Measurements from ENCODE around the gene ABTB1.

The ABTB1 gene

GRCh38 chr3:127658234-127658633 is 14.5 kb upstream of the ABTB1 start:
- no peak overlapping the region for H3K4me3 ChIP-seq (replicated peaks; ENCODE audit: low read depth, low read length)
- no peak for TF ChIP-seq CTCF (IDR thresholded peaks at IDR 0.05; ENCODE audit: low read length, missing control alignments)
- DNase-seq (ENCODE audit: low read depth): no peak

- H3K4me3 ChIP-seq (replicated peaks; ENCODE audit: low read depth, low read length): no peak overlapping the region
- DNase-seq (ENCODE audit: low read depth): no peak
- TF ChIP-seq CTCF (IDR thresholded peaks at IDR 0.05; ENCODE audit: low read length, missing control alignments): no peak
These were observed 12.0 kb upstream of the ABTB1 start for GRCh38 chr3:127660621-127661251.

- DNase-seq (ENCODE audit: low read depth): no peak
- no peak for TF ChIP-seq CTCF (IDR thresholded peaks at IDR 0.05; ENCODE audit: low read length, missing control alignments)
- no peak overlapping the region for H3K4me3 ChIP-seq (replicated peaks; ENCODE audit: low read depth, low read length)
These were observed 11.2 kb upstream of the ABTB1 start for GRCh38 chr3:127661600-127661999.

GRCh38 chr3:127662001-127662469 is 10.7 kb upstream of the ABTB1 start:
- no peak for DNase-seq (ENCODE audit: low read depth)
- no peak for TF ChIP-seq CTCF (IDR thresholded peaks at IDR 0.05; ENCODE audit: low read length, missing control alignments)
- no peak overlapping the region for H3K4me3 ChIP-seq (replicated peaks; ENCODE audit: low read depth, low read length)

- TF ChIP-seq CTCF (IDR thresholded peaks at IDR 0.05; ENCODE audit: low read length, missing control alignments): no peak
- no peak overlapping the region for H3K4me3 ChIP-seq (replicated peaks; ENCODE audit: low read depth, low read length)
These were observed 9.6 kb upstream of the ABTB1 start for GRCh38 chr3:127663151-127663550.

GRCh38 chr3:127665165-127665564 is 7.6 kb upstream of the ABTB1 start:
- no peak for DNase-seq (ENCODE audit: low read depth)
- TF ChIP-seq CTCF (IDR thresholded peaks at IDR 0.05; ENCODE audit: low read length, missing control alignments): no peak
- H3K4me3 ChIP-seq (replicated peaks; ENCODE audit: low read depth, low read length): no peak overlapping the region

More at GRCh38 chr3:127663151-127663550, 9.6 kb upstream of the ABTB1 start:
- no peak for DNase-seq (ENCODE audit: low read depth)

- no peak for DNase-seq (ENCODE audit: low read depth)
- no peak for TF ChIP-seq CTCF (IDR thresholded peaks at IDR 0.05; ENCODE audit: low read length, missing control alignments)
- H3K4me3 ChIP-seq (replicated peaks; ENCODE audit: low read depth, low read length): no peak overlapping the region
These were observed 7.2 kb upstream of the ABTB1 start for GRCh38 chr3:127665586-127665985.

Measured in fibroblast of pulmonary artery (primary cell).